Activated T-helper 1 cell treated with anti-CD3 and anti-CD28 coated beads, Interleukin-12 subunit alpha, Interleukin-12 subunit beta, Interleukin-2, Interleukin-4 antibody, amounts not matched to agents 30 ng/mL and 10 ng/mL and 1 ng/mL, durations not matched to agents 14 hours and 24 hours and 36 hours (primary cell): ENCODE data around the gene SEMA3D. TPM values are rescaled to one million over a fixed set of nuclear protein-coding genes. Genes with fewer than 3 reads are reported as not detected.

Experiments used
- DNase-seq: peaks from one replicate; pipeline ENCODE4 v3.0.0; 2021; ENCODE audit warnings: low spot score
- H3K27ac Mint-ChIP-seq: one replicate; pipeline ENCODE4 v1.8.0; 2021; ENCODE audit warnings: mild to moderate bottlenecking, mixed read lengths
- H3K27me3 Mint-ChIP-seq: one replicate; pipeline ENCODE4 v1.8.0; 2022; ENCODE audit warnings: mild to moderate bottlenecking, moderate library complexity, mixed read lengths; ENCODE audit not compliant: insufficient read depth
- H3K36me3 Mint-ChIP-seq: one replicate; pipeline ENCODE4 v1.8.0; 2021; ENCODE audit warnings: low read depth, mixed read lengths
- H3K4me1 Mint-ChIP-seq: one replicate; pipeline ENCODE4 v1.8.0; 2021; ENCODE audit warnings: low read depth, mixed read lengths
- H3K4me3 Mint-ChIP-seq: one replicate; pipeline ENCODE4 v1.8.0; 2021; ENCODE audit warnings: mild to moderate bottlenecking, moderate library complexity, mixed read lengths
- H3K9me3 Mint-ChIP-seq: one replicate; pipeline ENCODE4 v1.8.0; 2021; ENCODE audit warnings: mixed read lengths
- intact Hi-C: fragments of 100-400 bp; cut with micrococcal nuclease; formaldehyde crosslinking; loops from one replicate; pipeline ENCODE4 v1.15.1; 2024
- total RNA-seq: library from RNA; stranded (reverse); gene quantifications from 2 replicates; pipeline ENCODE4 v1.2.3, GENCODE V29; 2022

The SEMA3D gene
- total RNA-seq, 1 donor from 2014 or later, result 0.60 TPM

DNA sequence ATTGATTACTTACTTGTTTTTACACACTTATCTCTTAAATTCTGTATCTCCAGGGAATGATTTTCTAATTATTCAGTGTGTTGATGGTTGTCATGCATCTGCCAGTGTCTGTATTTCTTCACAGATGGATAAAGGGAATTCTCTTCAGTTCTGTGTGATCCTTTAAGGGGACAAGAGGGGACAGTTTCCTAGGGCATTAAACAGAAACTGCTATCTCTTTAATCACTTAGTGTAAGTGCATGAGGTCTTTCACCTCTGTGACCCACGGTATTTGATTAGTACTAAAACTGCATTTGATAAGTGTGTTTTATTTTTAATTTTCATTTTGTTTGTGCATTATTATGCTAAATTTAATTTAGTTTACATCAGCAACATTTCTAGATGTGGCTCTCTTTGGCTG is 26.6 kb upstream of the SEMA3D start:
- H3K4me1 Mint-ChIP-seq, result no peaks in the 10 kb centered on the region
- H3K36me3 Mint-ChIP-seq, result no peaks in the 10 kb centered on the region
- no peak for DNase-seq
- H3K27me3 Mint-ChIP-seq, result no peaks in the 10 kb centered on the region
- no peaks in the 10 kb centered on the region for H3K9me3 Mint-ChIP-seq
- no peak overlapping the region for H3K4me3 Mint-ChIP-seq
- H3K27ac Mint-ChIP-seq, result no peak overlapping the region
- intact Hi-C loops, result no loop called here

DNA sequence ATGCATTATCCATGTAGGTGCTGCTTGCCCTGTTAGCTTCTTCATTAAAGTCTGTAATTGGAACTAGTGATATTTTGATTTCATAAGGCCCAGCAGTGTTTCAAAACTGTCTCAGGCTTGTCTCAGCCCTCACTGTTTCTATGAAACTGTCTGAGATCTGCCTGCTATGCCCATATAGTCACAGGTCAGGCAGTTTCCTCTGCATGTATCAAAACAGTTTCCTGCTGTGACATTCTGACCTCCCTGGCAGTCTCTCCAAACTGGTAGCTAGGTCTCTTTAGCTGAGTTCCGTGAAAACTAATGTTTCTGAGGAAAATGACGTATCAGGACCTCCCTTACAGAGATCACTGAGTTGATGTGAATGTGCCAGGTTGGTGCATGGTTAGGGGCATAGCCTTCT is 18.9 kb upstream of the SEMA3D start:
- H3K27me3 Mint-ChIP-seq, result no peaks in the 10 kb centered on the region
- no peaks in the 10 kb centered on the region for H3K36me3 Mint-ChIP-seq
- no peak overlapping the region for H3K4me3 Mint-ChIP-seq
- H3K9me3 Mint-ChIP-seq, result no peaks in the 10 kb centered on the region
- no peaks in the 10 kb centered on the region for H3K4me1 Mint-ChIP-seq
- DNase-seq, result no peak
- no peak overlapping the region for H3K27ac Mint-ChIP-seq
- intact Hi-C loops, result no loop called here

GRCh38 chr7:85204496-85204895 is 17.6 kb upstream of the SEMA3D start:
- H3K27me3 Mint-ChIP-seq, result no peaks in the 10 kb centered on the region
- no peaks in the 10 kb centered on the region for H3K9me3 Mint-ChIP-seq
- no peak overlapping the region for H3K27ac Mint-ChIP-seq
- no peaks in the 10 kb centered on the region for H3K4me1 Mint-ChIP-seq
- intact Hi-C loops, result no loop called here
- H3K4me3 Mint-ChIP-seq, result no peak overlapping the region
- DNase-seq, result no peak
- no peaks in the 10 kb centered on the region for H3K36me3 Mint-ChIP-seq

DNA sequence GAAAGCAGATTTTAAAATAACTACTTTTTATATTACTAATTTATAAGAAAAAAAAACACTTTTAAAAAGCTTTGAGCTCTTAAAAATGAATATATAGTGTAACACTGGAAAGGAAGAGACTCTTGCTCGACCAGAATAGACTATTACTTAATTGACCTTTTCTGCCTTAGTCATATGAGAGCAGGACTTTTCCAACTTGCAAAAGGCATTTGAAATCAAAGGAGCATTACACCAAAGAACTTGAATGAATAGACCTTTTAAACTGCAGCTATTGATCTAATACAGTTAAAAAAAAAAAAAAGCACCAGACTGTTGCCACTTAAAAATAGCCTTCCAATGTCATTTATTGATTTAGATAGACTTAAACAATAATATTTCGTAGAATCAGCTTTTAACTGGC is 17.2 kb upstream of the SEMA3D start:
- Mint-ChIP-seq H3K9me3 (no peaks in the 10 kb centered on the region), H3K27me3 (no peaks in the 10 kb centered on the region), H3K36me3 (no peaks in the 10 kb centered on the region), H3K4me1 (no peaks in the 10 kb centered on the region), H3K27ac (no peak overlapping the region), H3K4me3 (no peak overlapping the region)
- DNase-seq, result no peak
- intact Hi-C loops, result no loop called here

DNA sequence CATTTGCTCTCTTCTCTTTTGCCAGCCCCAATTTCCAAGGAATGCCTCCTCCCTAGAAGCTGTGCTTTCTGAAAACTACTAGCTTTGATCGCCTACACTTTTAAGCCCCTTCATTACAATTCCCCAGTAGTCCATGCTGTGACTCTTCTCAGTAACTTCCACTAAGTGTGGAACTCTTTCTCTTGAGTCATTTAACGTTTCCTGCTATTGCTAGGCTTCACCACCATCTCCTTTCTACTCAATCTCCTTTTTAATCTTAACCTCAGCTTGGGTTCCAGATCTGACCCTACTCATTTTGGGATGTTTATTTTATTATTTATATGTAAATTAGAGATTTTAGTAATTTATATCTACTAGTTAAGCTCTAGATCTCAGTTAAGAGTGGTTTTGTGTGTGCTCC is 14.4 kb upstream of the SEMA3D start:
- intact Hi-C loops, result no loop called here
- H3K4me1 Mint-ChIP-seq, result no peaks in the 10 kb centered on the region

GRCh38 chr7:85196696-85197095 is 9.8 kb upstream of the SEMA3D start:
- H3K27me3 Mint-ChIP-seq, result peaks cover 2% of the 10 kb centered on the region
- no peak overlapping the region for H3K27ac Mint-ChIP-seq
- DNase-seq, result no peak
- H3K9me3 Mint-ChIP-seq, result no peaks in the 10 kb centered on the region
- H3K4me3 Mint-ChIP-seq, result no peak overlapping the region
- no peaks in the 10 kb centered on the region for H3K4me1 Mint-ChIP-seq
- intact Hi-C loops, result no loop called here
- no peaks in the 10 kb centered on the region for H3K36me3 Mint-ChIP-seq

More for the DNA sequence above, 14.4 kb upstream of the SEMA3D start:
- Mint-ChIP-seq H3K4me3 (no peak overlapping the region), H3K27me3 (no peaks in the 10 kb centered on the region), H3K27ac (no peak overlapping the region), H3K9me3 (no peaks in the 10 kb centered on the region), H3K36me3 (no peaks in the 10 kb centered on the region)
- DNase-seq, result no peak

DNA sequence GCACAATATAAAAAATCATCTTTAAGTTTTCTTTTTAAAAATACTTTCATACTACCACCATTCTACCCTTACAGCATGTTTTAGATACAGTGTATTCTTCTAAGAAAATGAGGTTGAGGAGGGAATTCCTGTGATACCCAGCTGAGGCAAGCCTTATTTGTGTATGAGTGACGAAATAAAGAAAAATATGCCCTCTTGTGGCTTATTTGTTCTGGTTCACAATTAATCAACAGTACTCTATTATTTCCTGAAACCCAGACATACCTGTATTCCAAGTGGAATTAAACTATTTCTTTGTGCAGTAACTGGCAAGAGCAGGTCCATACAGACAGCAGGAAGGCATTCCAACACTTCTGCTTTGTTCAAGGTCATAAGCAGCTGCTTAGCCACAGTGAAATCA is 4.5 kb upstream of the SEMA3D start:
- Mint-ChIP-seq H3K4me3 (no peak overlapping the region), H3K36me3 (no peaks in the 10 kb centered on the region), H3K9me3 (no peaks in the 10 kb centered on the region)

DNA sequence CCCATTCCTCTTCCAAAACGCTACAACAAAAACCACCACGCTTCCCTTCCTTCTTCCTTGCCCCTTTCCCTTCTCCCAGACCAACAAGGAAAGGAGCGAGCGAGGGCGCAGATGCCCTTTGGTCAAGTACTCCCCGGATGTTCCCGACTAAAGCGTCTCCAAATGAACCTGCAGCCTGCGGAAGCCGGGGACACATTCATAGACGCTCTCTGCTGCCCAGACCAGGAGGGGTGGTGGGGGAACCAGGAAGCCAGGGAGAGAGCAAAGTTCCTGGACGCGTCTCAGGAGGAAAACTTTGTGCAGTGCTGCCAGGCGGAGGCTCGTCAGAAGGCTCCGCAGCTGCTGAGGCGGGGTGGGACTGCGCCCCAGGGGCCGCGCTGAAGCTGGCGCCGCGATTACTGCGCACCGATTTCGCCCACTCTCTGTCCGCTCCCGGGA is 754 bp downstream of the SEMA3D start:
- intact Hi-C loops, result loop anchor here (2.0 kb wide), 1 partner anchor 371 kb away; no protein-coding TSS in a partner anchor
- H3K27ac Mint-ChIP-seq, result no peak overlapping the region
- no peak for DNase-seq
- H3K27me3 Mint-ChIP-seq, result peaks cover 31% of the 10 kb centered on the region
- H3K4me1 Mint-ChIP-seq, result no peaks in the 10 kb centered on the region
- no peaks in the 10 kb centered on the region for H3K9me3 Mint-ChIP-seq
- H3K4me3 Mint-ChIP-seq, result no peak overlapping the region
- H3K36me3 Mint-ChIP-seq, result no peaks in the 10 kb centered on the region

More for the DNA sequence above, 4.5 kb upstream of the SEMA3D start:
- no peak for DNase-seq
- Mint-ChIP-seq H3K4me1 (no peaks in the 10 kb centered on the region), H3K27ac (no peak overlapping the region), H3K27me3 (peaks cover 15% of the 10 kb centered on the region)
- intact Hi-C loops, result loop anchor here (5.0 kb wide), 1 partner anchor 159 kb away; no protein-coding TSS in a partner anchor

GRCh38 chr7:85185424-85186082 is 1.3 kb downstream of the SEMA3D start:
- no peaks in the 10 kb centered on the region for H3K4me1 Mint-ChIP-seq
- peaks cover 31% of the 10 kb centered on the region for H3K27me3 Mint-ChIP-seq
- H3K27ac Mint-ChIP-seq, result no peak overlapping the region
- no peaks in the 10 kb centered on the region for H3K36me3 Mint-ChIP-seq
- peaks cover 4% of the 10 kb centered on the region for H3K9me3 Mint-ChIP-seq
- H3K4me3 Mint-ChIP-seq, result peak overlapping the region; percentile 16
- DNase-seq, result no peak
- intact Hi-C loops, result loop anchor here (2.0 kb wide), 1 partner anchor 371 kb away; no protein-coding TSS in a partner anchor

GRCh38 chr7:85184599-85185423 is 2.0 kb downstream of the SEMA3D start:
- Mint-ChIP-seq H3K27me3 (peaks cover 31% of the 10 kb centered on the region), H3K27ac (no peak overlapping the region), H3K36me3 (no peaks in the 10 kb centered on the region), H3K4me3 (peak overlapping the region; percentile 15), H3K4me1 (no peaks in the 10 kb centered on the region), H3K9me3 (peaks cover 9% of the 10 kb centered on the region)
- DNase-seq, result no peak
- intact Hi-C loops, result no loop called here

GRCh38 chr7:85183296-85183695 is 3.6 kb downstream of the SEMA3D start:
- no peaks in the 10 kb centered on the region for H3K36me3 Mint-ChIP-seq
- no peaks in the 10 kb centered on the region for H3K4me1 Mint-ChIP-seq
- H3K4me3 Mint-ChIP-seq, result no peak overlapping the region
- no peak overlapping the region for H3K27ac Mint-ChIP-seq
- peaks cover 13% of the 10 kb centered on the region for H3K9me3 Mint-ChIP-seq
- DNase-seq, result no peak
- peaks cover 31% of the 10 kb centered on the region for H3K27me3 Mint-ChIP-seq
- intact Hi-C loops, result no loop called here

DNA sequence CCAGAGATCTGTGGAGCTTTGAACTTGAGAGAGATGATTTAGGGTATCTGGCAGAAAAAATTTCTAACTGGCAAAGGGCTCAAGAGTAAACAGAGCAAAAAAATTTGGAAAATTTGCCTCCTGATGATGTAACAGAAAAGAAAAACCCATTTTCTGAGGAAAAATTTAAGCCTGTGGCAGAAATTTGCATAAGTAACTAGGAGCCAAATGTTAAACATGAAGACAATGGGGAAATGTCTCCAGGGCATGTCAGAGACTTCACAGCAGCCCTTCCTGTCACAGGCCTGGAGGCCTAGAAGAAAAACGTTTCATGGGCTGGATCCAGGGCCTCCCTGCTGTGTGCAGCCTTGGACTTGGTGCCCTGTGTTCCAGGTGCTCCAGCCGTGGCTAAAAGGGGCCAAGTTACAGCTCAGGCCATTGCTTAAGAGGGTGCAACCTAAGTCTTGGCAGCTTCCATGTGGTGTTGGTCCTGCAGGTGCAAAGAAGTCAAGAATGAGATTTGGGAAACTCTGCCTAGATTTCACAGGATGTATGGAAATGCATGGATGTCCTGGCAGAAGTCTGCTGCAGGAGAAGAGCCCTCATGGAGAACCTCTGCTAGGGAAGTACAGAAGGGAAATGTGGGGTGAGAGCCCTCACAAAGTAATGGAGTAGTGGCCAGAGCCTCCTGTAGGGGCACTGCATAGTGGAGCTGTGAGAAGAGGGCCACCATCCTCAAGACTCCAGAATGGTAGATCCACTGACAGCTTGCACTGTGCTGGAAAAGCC is 8.1 kb downstream of the SEMA3D start:
- Mint-ChIP-seq H3K4me3 (no peak overlapping the region), H3K36me3 (no peaks in the 10 kb centered on the region), H3K27ac (no peak overlapping the region), H3K9me3 (peaks cover 13% of the 10 kb centered on the region), H3K27me3 (peaks cover 4% of the 10 kb centered on the region), H3K4me1 (no peaks in the 10 kb centered on the region)
- no peak for DNase-seq
- intact Hi-C loops, result no loop called here

- Mint-ChIP-seq H3K27ac (no peak overlapping the region), H3K36me3 (no peaks in the 10 kb centered on the region), H3K27me3 (no peaks in the 10 kb centered on the region), H3K4me1 (no peaks in the 10 kb centered on the region), H3K9me3 (peaks cover 13% of the 10 kb centered on the region), H3K4me3 (no peak overlapping the region)
- DNase-seq, result no peak
- intact Hi-C loops, result no loop called here
These were observed 9.5 kb downstream of the SEMA3D start for GRCh38 chr7:85177316-85177715.
